OCI-LY7 (cell line): Measurements from ENCODE around the gene CANT1. TPM values are rescaled to one million over a fixed set of nuclear protein-coding genes. Genes with fewer than 3 reads are reported as not detected.

Experiments
- BruUV-seq: library from RNA; stranded (reverse); fragments of 400-500 nt; replicated peaks from 2 replicates; lab custom pipeline; 2021; lab: Mats Ljungman, UMichigan
- CTCF ChIA-PET: fragments of 300-600 bp; sonication (Branson Sonifier 250); formaldehyde crosslinking; loops from one replicate; lab custom pipeline; 2022; ENCODE audit warnings: antibody characterized with exemption; ENCODE audit not compliant: unreplicated experiment; lab: Charles Lee
- POLR2A ChIA-PET: fragments of 300-600 bp; sonication (Branson Sonifier 250); formaldehyde crosslinking; loops from one replicate; lab custom pipeline; 2022; ENCODE audit warnings: antibody characterized with exemption; lab: Charles Lee
- DNase-seq: peaks from one replicate; pipeline ENCODE4 v3.0.0-alpha.2; 2015; ENCODE audit warnings: low spot score
- H2AFZ ChIP-seq: fragments of 200-600 bp; sonication (generic), shearing (Covaris generic); 2 replicates; pipeline ENCODE4 v1.6.1; 2014; ENCODE audit warnings: mild to moderate bottlenecking, antibody characterized with exemption, low read length, moderate library complexity
- H3K27ac ChIP-seq: fragments of 200-600 bp; sonication (generic); 2 replicates; pipeline ENCODE4 v1.5.1; 2014; ENCODE audit warnings: mixed run types, low read depth, mild to moderate bottlenecking, moderate library complexity, low read length, inconsistent platforms; ENCODE audit not compliant: poor library complexity, severe bottlenecking
- H3K36me3 ChIP-seq: fragments of 200-600 bp; sonication (generic); 2 replicates; pipeline ENCODE4 v1.6.1; 2014; ENCODE audit warnings: mild to moderate bottlenecking, antibody characterized with exemption, low read length, moderate library complexity, mixed read lengths; ENCODE audit not compliant: insufficient read depth
- H3K4me1 ChIP-seq: fragments of 200-600 bp; sonication (generic); 2 replicates; pipeline ENCODE4 v1.5.1; 2014; ENCODE audit warnings: mild to moderate bottlenecking, low read length; ENCODE audit not compliant: insufficient read depth, poor library complexity, severe bottlenecking
- H3K4me2 ChIP-seq: fragments of 200-600 bp; sonication (generic); 2 replicates; pipeline ENCODE4 v1.6.1; 2014; ENCODE audit warnings: mild to moderate bottlenecking, low read length
- H3K4me3 ChIP-seq: fragments of 200-600 bp; sonication (generic); 2 replicates; pipeline ENCODE4 v1.5.1; 2014; ENCODE audit warnings: mild to moderate bottlenecking, low read depth, low read length; ENCODE audit not compliant: poor library complexity, severe bottlenecking
- H3K79me2 ChIP-seq: fragments of 200-600 bp; sonication (generic); 2 replicates; pipeline ENCODE4 v1.6.1; 2016; ENCODE audit warnings: low read depth, mild to moderate bottlenecking, low read length, moderate library complexity, mixed read lengths; ENCODE audit not compliant: insufficient read depth
- H3K9me2 ChIP-seq: fragments of 200-600 bp; sonication (generic); 2 replicates; pipeline ENCODE4 v1.6.1; 2016; ENCODE audit warnings: mild to moderate bottlenecking, low read length, mixed read lengths; ENCODE audit not compliant: insufficient read depth
- H3K9me3 ChIP-seq: fragments of 200-600 bp; sonication (generic); 2 replicates; pipeline ENCODE4 v1.6.1; 2014; ENCODE audit warnings: mild to moderate bottlenecking, mixed run types, low read length, mixed read lengths
- H4K20me1 ChIP-seq: fragments of 200-600 bp; sonication (generic); 2 replicates; pipeline ENCODE4 v1.6.1; 2014; ENCODE audit warnings: mild to moderate bottlenecking, antibody characterized with exemption, low read length, moderate library complexity, mixed read lengths; ENCODE audit not compliant: insufficient read depth
- EZH2phosphoT487 ChIP-seq: fragments of 200-600 bp; sonication (generic); IDR thresholded peaks from 2 replicates; pipeline ENCODE4 v1.6.1; 2018; ENCODE audit warnings: low read depth, borderline replicate concordance, mild to moderate bottlenecking, mixed run types, antibody characterized with exemption, low read length, moderate library complexity, mixed read lengths
- intact Hi-C: fragments of 100-400 bp; cut with micrococcal nuclease; formaldehyde crosslinking; loops from one replicate; pipeline ENCODE4 v1.10.0; 2022; ENCODE audit not compliant: unreplicated experiment
- total RNA-seq, 2 experiments: library from RNA; depleted of rRNA in 1 of 2; stranded (reverse); fragments of >200 nt in 1 of 2; shearing (Covaris generic) in 1 of 2; gene quantifications; 2 replicates each; pipeline ENCODE4 v1.2.3, GENCODE V29; 2014 to 2022
- TF ChIP-seq, protein P1 (sequence below): fragments of 200-600 bp; sonication (generic); conservative IDR thresholded peaks from 2 replicates; pipeline ENCODE4 v1.5.1; 2014; ENCODE audit warnings: mild to moderate bottlenecking, antibody characterized with exemption, low read length, moderate library complexity, mixed read lengths

The CANT1 gene
- total RNA-seq, 2 experiments from 2014 or later = 37.2 to 60.5 TPM

GRCh38 chr17:79033741-79034501 is 24.4 kb upstream of the CANT1 start:
- H3K27ac ChIP-seq = no peak overlapping the region
- H2AFZ ChIP-seq = no peak overlapping the region
- H3K79me2 ChIP-seq = no peaks in the 10 kb centered on the region
- no peak overlapping the region for H3K4me3 ChIP-seq
- H3K36me3 ChIP-seq = no peaks in the 10 kb centered on the region
- TF ChIP-seq EZH2phosphoT487 = no peak
- TF ChIP-seq, protein P1, sequence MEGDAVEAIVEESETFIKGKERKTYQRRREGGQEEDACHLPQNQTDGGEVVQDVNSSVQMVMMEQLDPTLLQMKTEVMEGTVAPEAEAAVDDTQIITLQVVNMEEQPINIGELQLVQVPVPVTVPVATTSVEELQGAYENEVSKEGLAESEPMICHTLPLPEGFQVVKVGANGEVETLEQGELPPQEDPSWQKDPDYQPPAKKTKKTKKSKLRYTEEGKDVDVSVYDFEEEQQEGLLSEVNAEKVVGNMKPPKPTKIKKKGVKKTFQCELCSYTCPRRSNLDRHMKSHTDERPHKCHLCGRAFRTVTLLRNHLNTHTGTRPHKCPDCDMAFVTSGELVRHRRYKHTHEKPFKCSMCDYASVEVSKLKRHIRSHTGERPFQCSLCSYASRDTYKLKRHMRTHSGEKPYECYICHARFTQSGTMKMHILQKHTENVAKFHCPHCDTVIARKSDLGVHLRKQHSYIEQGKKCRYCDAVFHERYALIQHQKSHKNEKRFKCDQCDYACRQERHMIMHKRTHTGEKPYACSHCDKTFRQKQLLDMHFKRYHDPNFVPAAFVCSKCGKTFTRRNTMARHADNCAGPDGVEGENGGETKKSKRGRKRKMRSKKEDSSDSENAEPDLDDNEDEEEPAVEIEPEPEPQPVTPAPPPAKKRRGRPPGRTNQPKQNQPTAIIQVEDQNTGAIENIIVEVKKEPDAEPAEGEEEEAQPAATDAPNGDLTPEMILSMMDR = no peak
- no peaks in the 10 kb centered on the region for H3K4me1 ChIP-seq
- no TSS peak for BruUV-seq
- intact Hi-C loops = no loop called here
- no peaks in the 10 kb centered on the region for H3K9me2 ChIP-seq
- ChIA-PET CTCF (no interaction called here), POLR2A (no interaction called here)
- H3K4me2 ChIP-seq = no peak overlapping the region
- no peak for DNase-seq
- H3K9me3 ChIP-seq = no peaks in the 10 kb centered on the region
- H4K20me1 ChIP-seq = no peaks in the 10 kb centered on the region

GRCh38 chr17:79033046-79033616 is 23.6 kb upstream of the CANT1 start:
- H2AFZ ChIP-seq = no peak overlapping the region
- intact Hi-C loops = no loop called here
- BruUV-seq = no TSS peak
- H3K4me1 ChIP-seq = no peaks in the 10 kb centered on the region
- no peaks in the 10 kb centered on the region for H3K79me2 ChIP-seq
- no peaks in the 10 kb centered on the region for H3K36me3 ChIP-seq
- ChIA-PET CTCF (interaction anchor here (0.5 kb wide), 1 partner anchor 176 kb away, joined by 3 read pairs; no protein-coding TSS in a partner anchor), POLR2A (no interaction called here)
- H4K20me1 ChIP-seq = no peaks in the 10 kb centered on the region
- H3K4me2 ChIP-seq = no peak overlapping the region
- H3K27ac ChIP-seq = no peak overlapping the region
- H3K9me3 ChIP-seq = no peaks in the 10 kb centered on the region
- H3K4me3 ChIP-seq = no peak overlapping the region
- no peaks in the 10 kb centered on the region for H3K9me2 ChIP-seq
- no peak for DNase-seq
- no peak for TF ChIP-seq EZH2phosphoT487
- TF ChIP-seq, protein P1 = no peak
